Measurements from ENCODE around the gene PCYT1A. TPM values are rescaled to one million over a fixed set of nuclear protein-coding genes. Genes with fewer than 3 reads are reported as not detected.

PCYT1A gene
- total RNA-seq, 1 experiment from 2014 or later: 96.8 TPM

DNA sequence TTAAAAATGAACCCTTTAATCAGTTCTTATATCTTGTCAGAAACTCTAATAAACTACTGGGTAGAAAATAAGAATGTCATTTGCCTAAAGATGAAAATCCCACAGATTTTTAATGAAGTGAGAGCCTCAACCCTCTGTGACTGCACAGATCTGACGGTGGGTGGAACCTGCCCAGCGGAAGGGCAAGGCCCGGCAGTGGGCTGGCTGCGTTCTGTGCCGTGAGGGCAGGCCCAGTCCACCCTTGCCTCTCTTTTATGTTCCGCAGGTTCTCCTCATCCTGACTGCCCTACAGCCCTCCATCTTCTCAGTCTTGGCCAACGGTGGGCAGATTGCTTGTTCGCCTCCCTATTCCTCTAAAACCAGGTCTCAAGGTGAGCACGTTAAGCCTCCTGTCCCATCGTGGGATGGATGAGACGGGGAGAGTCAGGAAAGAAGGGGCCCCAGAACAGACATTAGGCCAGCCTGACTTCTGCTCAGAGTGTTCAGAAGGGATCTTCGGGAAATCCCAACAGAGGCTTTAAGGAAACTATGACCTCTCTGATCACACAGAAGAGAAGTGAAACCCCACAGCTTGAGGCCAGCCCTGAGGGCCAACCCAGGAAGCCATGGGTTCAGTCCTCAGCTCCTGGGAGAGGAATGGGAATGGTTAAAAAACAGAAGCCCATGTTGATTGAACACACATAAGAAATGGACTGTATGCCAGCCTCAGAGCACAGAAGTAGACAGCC is 55.2 kb downstream of the PCYT1A start:
- Histone ChIP-seq H3K4me1 (ENCODE audit: control insufficient read depth, insufficient read depth, low read length) (no peaks in the 10 kb centered on the region), H3K9me3 (ENCODE audit: control insufficient read depth, insufficient read depth, low read depth, low read length) (no peaks in the 10 kb centered on the region), H3K27me3 (ENCODE audit: control insufficient read depth, insufficient read depth, low read length) (no peaks in the 10 kb centered on the region), H3K4me3 (ENCODE audit: low read depth in 2 of 2, low read length in 2 of 2) (no peak overlapping the region), H3K27ac (ENCODE audit: low read length) (no peak overlapping the region), H3K36me3 (ENCODE audit: control insufficient read depth, insufficient read depth, low read length) (no peaks in the 10 kb centered on the region; the same call in 1 of the 2 replicates)
- ATAC-seq (no peak), DNase-seq (ENCODE audit: low read depth, low spot score) (no peak)
- BruUV-seq (replicated peaks): no TSS peak
- TF ChIP-seq TCF7L2 (IDR thresholded peaks at IDR 0.05; ENCODE audit: low read depth, low read length) (no peak), POLR2AphosphoS5 (IDR thresholded peaks at IDR 0.05; ENCODE audit: low read depth, low read length) (no peak), SIN3A (IDR thresholded peaks at IDR 0.05; ENCODE audit: borderline replicate concordance, insufficient read depth, low read depth, low read length) (no peak)
- TF ChIP-seq, protein P1, sequence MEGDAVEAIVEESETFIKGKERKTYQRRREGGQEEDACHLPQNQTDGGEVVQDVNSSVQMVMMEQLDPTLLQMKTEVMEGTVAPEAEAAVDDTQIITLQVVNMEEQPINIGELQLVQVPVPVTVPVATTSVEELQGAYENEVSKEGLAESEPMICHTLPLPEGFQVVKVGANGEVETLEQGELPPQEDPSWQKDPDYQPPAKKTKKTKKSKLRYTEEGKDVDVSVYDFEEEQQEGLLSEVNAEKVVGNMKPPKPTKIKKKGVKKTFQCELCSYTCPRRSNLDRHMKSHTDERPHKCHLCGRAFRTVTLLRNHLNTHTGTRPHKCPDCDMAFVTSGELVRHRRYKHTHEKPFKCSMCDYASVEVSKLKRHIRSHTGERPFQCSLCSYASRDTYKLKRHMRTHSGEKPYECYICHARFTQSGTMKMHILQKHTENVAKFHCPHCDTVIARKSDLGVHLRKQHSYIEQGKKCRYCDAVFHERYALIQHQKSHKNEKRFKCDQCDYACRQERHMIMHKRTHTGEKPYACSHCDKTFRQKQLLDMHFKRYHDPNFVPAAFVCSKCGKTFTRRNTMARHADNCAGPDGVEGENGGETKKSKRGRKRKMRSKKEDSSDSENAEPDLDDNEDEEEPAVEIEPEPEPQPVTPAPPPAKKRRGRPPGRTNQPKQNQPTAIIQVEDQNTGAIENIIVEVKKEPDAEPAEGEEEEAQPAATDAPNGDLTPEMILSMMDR (IDR thresholded peaks at IDR 0.05): no peak
- TF ChIP-seq, protein P2, sequence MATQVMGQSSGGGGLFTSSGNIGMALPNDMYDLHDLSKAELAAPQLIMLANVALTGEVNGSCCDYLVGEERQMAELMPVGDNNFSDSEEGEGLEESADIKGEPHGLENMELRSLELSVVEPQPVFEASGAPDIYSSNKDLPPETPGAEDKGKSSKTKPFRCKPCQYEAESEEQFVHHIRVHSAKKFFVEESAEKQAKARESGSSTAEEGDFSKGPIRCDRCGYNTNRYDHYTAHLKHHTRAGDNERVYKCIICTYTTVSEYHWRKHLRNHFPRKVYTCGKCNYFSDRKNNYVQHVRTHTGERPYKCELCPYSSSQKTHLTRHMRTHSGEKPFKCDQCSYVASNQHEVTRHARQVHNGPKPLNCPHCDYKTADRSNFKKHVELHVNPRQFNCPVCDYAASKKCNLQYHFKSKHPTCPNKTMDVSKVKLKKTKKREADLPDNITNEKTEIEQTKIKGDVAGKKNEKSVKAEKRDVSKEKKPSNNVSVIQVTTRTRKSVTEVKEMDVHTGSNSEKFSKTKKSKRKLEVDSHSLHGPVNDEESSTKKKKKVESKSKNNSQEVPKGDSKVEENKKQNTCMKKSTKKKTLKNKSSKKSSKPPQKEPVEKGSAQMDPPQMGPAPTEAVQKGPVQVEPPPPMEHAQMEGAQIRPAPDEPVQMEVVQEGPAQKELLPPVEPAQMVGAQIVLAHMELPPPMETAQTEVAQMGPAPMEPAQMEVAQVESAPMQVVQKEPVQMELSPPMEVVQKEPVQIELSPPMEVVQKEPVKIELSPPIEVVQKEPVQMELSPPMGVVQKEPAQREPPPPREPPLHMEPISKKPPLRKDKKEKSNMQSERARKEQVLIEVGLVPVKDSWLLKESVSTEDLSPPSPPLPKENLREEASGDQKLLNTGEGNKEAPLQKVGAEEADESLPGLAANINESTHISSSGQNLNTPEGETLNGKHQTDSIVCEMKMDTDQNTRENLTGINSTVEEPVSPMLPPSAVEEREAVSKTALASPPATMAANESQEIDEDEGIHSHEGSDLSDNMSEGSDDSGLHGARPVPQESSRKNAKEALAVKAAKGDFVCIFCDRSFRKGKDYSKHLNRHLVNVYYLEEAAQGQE (IDR thresholded peaks at IDR 0.05; ENCODE audit: insufficient read depth in 1 of 2, low read depth in 2 of 2, low read length in 1 of 2): no peak
- POLR2A ChIA-PET: no interaction called here
- CTCF ChIA-PET: interaction anchor here (1.2 kb wide), 1 partner anchor 11 kb away, joined by 4 read pairs; no protein-coding TSS in a partner anchor
- intact Hi-C loops (cut with micrococcal nuclease; ENCODE audit: unreplicated experiment) (no loop called here), in situ Hi-C loops (cut with HindIII; ENCODE audit: low pct_unique_long_range_greater_than_20kb, low sequenced_read_pairs) (no loop called here)

DNA sequence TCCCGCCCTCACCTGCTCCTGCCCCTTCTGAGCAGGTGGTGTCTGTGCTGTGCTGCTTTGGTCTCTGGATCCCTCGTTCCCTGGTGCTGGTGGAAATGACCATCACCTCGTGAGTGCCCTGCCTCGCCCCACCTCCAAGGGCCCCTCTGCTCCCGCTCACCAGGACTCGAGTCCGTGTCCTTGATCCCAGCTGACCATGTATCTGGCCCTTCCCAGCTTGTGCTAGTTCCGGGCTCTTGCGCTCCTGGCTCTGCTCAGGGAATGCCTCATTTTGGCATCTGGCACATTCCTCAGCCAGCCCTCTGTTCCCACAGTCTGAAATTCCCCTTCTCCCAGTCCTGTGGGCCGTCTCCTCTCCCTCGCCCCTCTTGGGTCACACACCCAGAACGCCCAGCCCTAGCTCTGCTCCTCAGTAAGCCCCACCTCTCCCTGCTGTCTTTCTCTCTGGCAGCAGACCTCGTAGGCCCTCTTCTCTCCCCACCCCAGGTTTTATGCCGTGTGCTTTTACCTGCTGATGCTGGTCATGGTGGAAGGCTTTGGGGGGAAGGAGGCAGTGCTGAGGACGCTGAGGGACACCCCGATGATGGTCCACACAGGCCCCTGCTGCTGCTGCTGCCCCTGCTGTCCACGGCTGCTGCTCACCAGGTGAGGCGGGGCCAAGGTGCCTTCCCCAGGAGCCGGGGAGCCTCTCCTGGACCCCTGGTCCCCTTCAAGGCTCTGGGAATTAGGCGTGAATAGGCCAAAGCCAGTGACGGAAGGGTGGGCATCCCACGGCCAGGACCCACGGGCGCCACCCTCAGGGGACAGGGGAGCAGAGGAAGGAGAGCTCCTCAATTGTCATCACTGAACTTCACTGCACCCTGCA is 59.7 kb downstream of the PCYT1A start:
- TF ChIP-seq SIN3A (IDR thresholded peaks at IDR 0.05; ENCODE audit: borderline replicate concordance, insufficient read depth, low read depth, low read length) (no peak), TCF7L2 (IDR thresholded peaks at IDR 0.05; ENCODE audit: low read depth, low read length) (no peak), POLR2AphosphoS5 (IDR thresholded peaks at IDR 0.05; ENCODE audit: low read depth, low read length) (no peak)
- TF ChIP-seq, protein P2 (IDR thresholded peaks at IDR 0.05; ENCODE audit: insufficient read depth in 1 of 2, low read depth in 2 of 2, low read length in 1 of 2): no peak
- TF ChIP-seq, protein P1 (IDR thresholded peaks at IDR 0.05): no peak

More for the DNA sequence above, 59.7 kb downstream of the PCYT1A start:
- BruUV-seq (replicated peaks): no TSS peak
- DNase-seq (ENCODE audit: low read depth, low spot score): no peak
- in situ Hi-C loops (cut with HindIII; ENCODE audit: low pct_unique_long_range_greater_than_20kb, low sequenced_read_pairs) (no loop called here), intact Hi-C loops (cut with micrococcal nuclease; ENCODE audit: unreplicated experiment) (no loop called here)
- ChIA-PET CTCF (interaction anchor here (0.5 kb wide), 1 partner anchor 13 kb away, joined by 3 read pairs; no protein-coding TSS in a partner anchor), POLR2A (no interaction called here)
- ATAC-seq: peak; percentile 36
- H3K9me3 ChIP-seq (ENCODE audit: control insufficient read depth, insufficient read depth, low read depth, low read length): no peaks in the 10 kb centered on the region
- no peak overlapping the region for H3K27ac ChIP-seq (ENCODE audit: low read length)
- no peak overlapping the region for H3K4me3 ChIP-seq (ENCODE audit: low read depth in 2 of 2, low read length in 2 of 2)
- no peaks in the 10 kb centered on the region for H3K27me3 ChIP-seq (ENCODE audit: control insufficient read depth, insufficient read depth, low read length)
- H3K36me3 ChIP-seq (ENCODE audit: control insufficient read depth, insufficient read depth, low read length): no peaks in the 10 kb centered on the region
- no peaks in the 10 kb centered on the region for H3K4me1 ChIP-seq (ENCODE audit: control insufficient read depth, insufficient read depth, low read length)
